Mesendoderm (in vitro differentiated cells): Measurements from ENCODE around the gene SEZ6L.

ENCODE experiments used
- DNase-seq: peaks from one replicate; pipeline ENCODE4 v3.0.0; 2013
- H2AK5ac ChIP-seq: 2 replicates; pipeline ENCODE4 v1.6.1; 2013; ENCODE audit warnings: low read length, inconsistent platforms
- H2BK120ac ChIP-seq: 2 replicates; pipeline ENCODE4 v1.6.1; 2013; ENCODE audit warnings: low read depth, mild to moderate bottlenecking, low read length, moderate library complexity, mixed read lengths
- H2BK15ac ChIP-seq: replicated peaks from 2 replicates; pipeline ENCODE4 v1.6.1; 2013; ENCODE audit warnings: low read depth, mild to moderate bottlenecking, moderate library complexity
- H2BK5ac ChIP-seq: 2 replicates; pipeline ENCODE4 v1.6.1; 2013; ENCODE audit warnings: low read length, inconsistent platforms
- H3K18ac ChIP-seq: 2 replicates; pipeline ENCODE4 v1.6.1; 2013; ENCODE audit warnings: mild to moderate bottlenecking, low read length, mixed read lengths
- H3K23ac ChIP-seq: one replicate; pipeline ENCODE4 v1.6.1; 2013; ENCODE audit warnings: low read length
- H3K27ac ChIP-seq: 2 replicates; pipeline ENCODE4 v1.5.1; 2013; ENCODE audit warnings: low read depth, mild to moderate bottlenecking, inconsistent platforms, low read length, moderate library complexity
- H3K27me3 ChIP-seq: 2 replicates; pipeline ENCODE4 v1.6.1; 2013; ENCODE audit warnings: low read length, control low read depth, mild to moderate bottlenecking, inconsistent platforms; ENCODE audit not compliant: insufficient read depth, poor library complexity
- H3K36me3 ChIP-seq: 2 replicates; pipeline ENCODE4 v1.6.1; 2013; ENCODE audit warnings: low read length, inconsistent platforms; ENCODE audit not compliant: control insufficient read depth, insufficient read depth
- H3K4ac ChIP-seq: one replicate; pipeline ENCODE4 v1.6.1; 2013; ENCODE audit warnings: low read depth, mild to moderate bottlenecking, low read length, moderate library complexity
- H3K4me1 ChIP-seq: 2 replicates; pipeline ENCODE4 v1.6.1; 2013; ENCODE audit warnings: low read depth, low read length, inconsistent platforms; ENCODE audit not compliant: control insufficient read depth
- H3K4me2 ChIP-seq: 2 replicates; pipeline ENCODE4 v1.6.1; 2013; ENCODE audit warnings: low read length
- H3K4me3 ChIP-seq: 2 replicates; pipeline ENCODE4 v1.5.1; 2013; ENCODE audit warnings: mild to moderate bottlenecking, low read length
- H3K56ac ChIP-seq: one replicate; pipeline ENCODE4 v1.6.1; 2013; ENCODE audit warnings: low read length
- H3K79me1 ChIP-seq: 2 replicates; pipeline ENCODE4 v1.6.1; 2013; ENCODE audit warnings: low read length, inconsistent platforms
- H3K79me2 ChIP-seq: 2 replicates; pipeline ENCODE4 v1.6.1; 2013; ENCODE audit warnings: mild to moderate bottlenecking, low read length; ENCODE audit not compliant: control insufficient read depth, insufficient read depth
- H3K9ac ChIP-seq: 2 replicates; pipeline ENCODE4 v1.6.1; 2013; ENCODE audit warnings: low read length, inconsistent platforms
- H4K5ac ChIP-seq: one replicate; pipeline ENCODE4 v1.6.1; 2013; ENCODE audit warnings: low read length
- H4K8ac ChIP-seq: one replicate; pipeline ENCODE4 v1.6.1; 2013; ENCODE audit warnings: low read depth, mild to moderate bottlenecking, control low read depth, low read length, moderate library complexity
- WGBS: extraction: QIAGEN DNeasy Blood & Tissue Kit; methylation state at CpG from one replicate; pipeline ENCODE4 v1.1.7; 2013; ENCODE audit warnings: low lambda C conversion rate, missing lambda C conversion rate; ENCODE audit not compliant: insufficient coverage; ENCODE audit errors: extremely low coverage; 5-methylcytosine and 5-hydroxymethylcytosine counted together

The SEZ6L gene

DNA sequence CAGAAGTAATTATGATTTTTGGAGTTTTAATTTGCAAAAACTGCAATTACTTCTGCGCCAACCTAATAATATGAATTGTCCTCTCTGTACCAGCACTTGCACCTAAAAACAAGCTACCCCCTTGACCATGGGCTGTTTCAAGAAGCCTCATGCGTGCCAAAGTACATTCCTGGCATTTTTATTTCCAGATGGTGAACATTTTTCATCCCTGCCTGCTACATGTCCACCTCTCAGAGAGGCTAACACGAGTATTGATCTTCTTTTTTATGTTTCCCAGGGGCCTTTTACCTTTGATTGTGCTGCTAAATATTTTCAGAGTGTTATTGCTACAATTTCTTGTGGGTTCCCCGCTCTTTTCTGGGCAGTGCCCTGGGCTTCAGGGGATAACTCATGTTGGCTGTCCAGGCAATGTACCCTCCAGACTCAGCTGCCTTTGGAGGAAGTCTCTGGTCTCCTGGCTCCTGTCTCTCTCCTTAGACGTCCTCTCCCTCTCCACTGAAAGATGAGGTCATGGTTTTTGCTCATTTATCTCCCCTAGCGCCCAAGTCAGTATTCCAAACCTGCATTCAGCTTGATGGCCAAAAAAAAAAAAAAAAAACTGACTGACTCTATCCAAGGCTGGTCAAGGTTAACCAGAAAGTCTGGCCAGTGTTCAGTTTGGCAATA, 173.6 kb downstream of the SEZ6L start:
- H3K79me1 ChIP-seq, result no peaks in the 10 kb centered on the region
- H2AK5ac ChIP-seq, result no peak overlapping the region
- WGBS, result no CpG with 5 or more reads among the region's 6 CpGs
- no peak overlapping the region for H3K56ac ChIP-seq
- no peak overlapping the region for H2BK5ac ChIP-seq
- H4K5ac ChIP-seq, result no peak overlapping the region
- no peaks in the 10 kb centered on the region for H3K79me2 ChIP-seq
- no peak overlapping the region for H3K4me2 ChIP-seq
- no peak overlapping the region for H3K27ac ChIP-seq
- no peak overlapping the region for H3K4ac ChIP-seq
- H3K9ac ChIP-seq, result no peak overlapping the region
- H2BK15ac ChIP-seq, result no peak overlapping the region
- no peak overlapping the region for H3K23ac ChIP-seq
- no peak overlapping the region for H3K18ac ChIP-seq
- H3K36me3 ChIP-seq, result no peaks in the 10 kb centered on the region
- H3K4me1 ChIP-seq, result no peaks in the 10 kb centered on the region
- H4K8ac ChIP-seq, result no peak overlapping the region
- DNase-seq, result no peak
- H3K27me3 ChIP-seq, result no peaks in the 10 kb centered on the region
- no peak overlapping the region for H3K4me3 ChIP-seq
- H2BK120ac ChIP-seq, result no peak overlapping the region

DNA sequence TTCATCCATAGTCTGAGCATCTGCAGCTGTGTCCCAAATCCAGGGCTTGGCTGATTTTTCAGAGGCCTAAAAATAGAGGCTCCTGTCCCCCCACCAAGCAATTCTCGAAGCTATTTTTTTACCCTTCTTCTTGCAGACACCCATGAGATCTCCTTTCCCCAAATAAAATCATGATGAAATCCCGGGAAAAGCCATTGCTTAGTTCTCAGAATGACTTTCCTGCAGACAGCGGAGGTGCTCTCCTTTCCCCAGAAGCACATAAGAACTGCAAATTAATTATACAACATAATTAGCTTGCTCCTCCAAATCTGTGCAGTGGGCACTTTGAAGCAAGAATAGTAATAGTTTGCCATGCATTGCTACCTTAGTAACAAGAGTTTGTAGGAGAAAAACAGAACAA, 176.2 kb downstream of the SEZ6L start:
- Histone ChIP-seq H3K4me3 (no peak overlapping the region), H3K79me2 (no peaks in the 10 kb centered on the region), H3K4ac (no peak overlapping the region), H3K18ac (no peak overlapping the region), H3K27ac (no peak overlapping the region), H3K23ac (no peak overlapping the region), H4K5ac (no peak overlapping the region), H2BK15ac (no peak overlapping the region), H2BK120ac (no peak overlapping the region), H3K9ac (no peak overlapping the region), H3K27me3 (no peaks in the 10 kb centered on the region), H3K79me1 (no peaks in the 10 kb centered on the region), H3K4me2 (no peak overlapping the region), H2BK5ac (no peak overlapping the region), H3K56ac (no peak overlapping the region), H4K8ac (no peak overlapping the region), H3K4me1 (no peaks in the 10 kb centered on the region), H2AK5ac (no peak overlapping the region), H3K36me3 (no peaks in the 10 kb centered on the region)
- no peak for DNase-seq
- no CpG with 5 or more reads among the region's 3 CpGs for WGBS

DNA sequence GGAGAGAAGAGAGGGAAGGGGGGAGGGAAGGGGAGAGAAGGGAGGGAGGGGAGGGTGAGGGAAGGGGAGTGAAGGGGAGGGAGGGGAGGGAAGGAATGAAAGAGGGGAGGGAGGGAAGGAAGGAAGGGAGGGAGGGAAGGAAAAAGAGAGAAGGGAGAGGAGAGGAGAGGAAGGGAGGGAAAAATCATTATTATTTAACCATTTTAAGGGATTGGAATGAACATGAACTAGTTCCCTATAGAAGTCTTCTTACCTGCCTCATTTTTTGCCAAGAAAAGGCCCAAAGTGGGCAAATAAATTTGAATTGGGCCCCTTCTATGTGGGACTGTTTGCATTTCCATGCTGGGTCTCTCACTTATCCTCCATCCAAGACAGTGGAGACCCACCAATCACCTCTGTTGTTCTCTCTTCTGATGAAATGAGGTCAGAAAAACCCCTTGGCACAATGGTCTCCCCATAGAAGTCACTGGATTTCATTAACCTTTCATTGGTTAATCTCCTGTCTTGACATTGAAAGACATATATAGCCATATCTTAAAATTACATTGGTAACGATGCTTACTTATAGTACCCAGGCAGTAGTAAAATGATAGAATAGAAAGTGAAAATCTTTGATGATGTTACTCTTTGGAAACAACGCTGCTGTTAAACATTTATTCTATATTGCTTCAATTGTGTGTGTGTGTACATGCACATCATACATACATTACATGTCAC, 179.7 kb downstream of the SEZ6L start:
- Histone ChIP-seq H3K56ac (no peak overlapping the region), H3K27me3 (no peaks in the 10 kb centered on the region), H3K4ac (no peak overlapping the region), H4K5ac (no peak overlapping the region), H3K4me1 (no peaks in the 10 kb centered on the region), H3K4me2 (no peak overlapping the region), H3K4me3 (no peak overlapping the region), H3K27ac (no peak overlapping the region), H3K9ac (no peak overlapping the region), H3K79me1 (no peaks in the 10 kb centered on the region), H3K36me3 (no peaks in the 10 kb centered on the region), H4K8ac (no peak overlapping the region), H2BK15ac (no peak overlapping the region), H3K23ac (no peak overlapping the region), H2AK5ac (no peak overlapping the region), H3K18ac (no peak overlapping the region), H3K79me2 (no peaks in the 10 kb centered on the region), H2BK5ac (no peak overlapping the region), H2BK120ac (no peak overlapping the region)
- DNase-seq, result no peak
- no CpG with 5 or more reads among the region's 2 CpGs for WGBS

DNA sequence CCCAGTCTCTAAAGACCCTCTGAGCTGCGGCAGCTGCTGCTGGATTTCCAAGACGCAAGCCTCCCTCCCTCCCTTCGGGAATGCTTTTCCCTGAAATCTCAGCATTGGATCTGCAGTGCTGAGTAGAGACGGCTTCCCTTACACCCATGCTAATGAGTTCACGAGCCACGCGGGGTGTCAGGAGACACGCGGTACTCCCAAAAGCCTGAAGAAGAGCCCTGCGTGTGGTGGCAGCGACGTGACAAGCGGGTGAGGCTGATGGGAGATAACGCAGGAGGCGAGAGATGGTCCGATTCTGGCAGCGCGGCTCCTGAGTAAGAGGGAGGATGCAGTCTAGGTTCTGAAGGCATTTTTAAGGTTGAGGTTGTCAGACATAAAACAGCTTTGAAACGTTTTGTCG, 185.4 kb downstream of the SEZ6L start:
- Histone ChIP-seq H3K18ac (no peak overlapping the region), H4K5ac (no peak overlapping the region), H2AK5ac (no peak overlapping the region), H3K27ac (no peak overlapping the region), H3K4me1 (no peaks in the 10 kb centered on the region), H3K4me2 (no peak overlapping the region), H3K79me1 (no peaks in the 10 kb centered on the region), H3K79me2 (no peaks in the 10 kb centered on the region), H4K8ac (no peak overlapping the region), H3K27me3 (no peaks in the 10 kb centered on the region), H2BK5ac (no peak overlapping the region), H2BK120ac (no peak overlapping the region), H3K4ac (no peak overlapping the region), H3K36me3 (no peaks in the 10 kb centered on the region), H2BK15ac (no peak overlapping the region), H3K9ac (no peak overlapping the region), H3K56ac (no peak overlapping the region), H3K4me3 (no peak overlapping the region), H3K23ac (no peak overlapping the region)
- WGBS, result no CpG with 5 or more reads among the region's 20 CpGs
- DNase-seq, result no peak

DNA sequence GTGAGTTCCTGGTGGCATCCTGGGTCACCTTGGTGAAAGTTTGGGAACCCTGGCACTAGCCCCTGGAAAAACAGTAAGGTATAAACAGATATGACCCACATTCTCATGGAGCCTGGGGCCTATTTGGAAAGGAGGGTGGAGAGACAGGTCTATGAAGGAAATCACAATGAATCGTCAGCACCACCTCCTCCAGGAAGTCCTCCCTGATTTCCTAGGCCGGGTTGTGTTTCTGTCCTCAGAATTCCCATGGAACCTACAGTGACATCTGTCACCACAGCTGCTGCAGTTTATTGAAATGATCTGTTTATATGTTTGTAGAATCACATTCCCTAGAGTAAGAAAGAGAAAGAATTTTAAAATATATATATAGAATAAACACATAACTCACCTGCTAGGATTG, 188.0 kb downstream of the SEZ6L start:
- no peak for DNase-seq
- no peak overlapping the region for H4K5ac ChIP-seq
- WGBS, result no CpG with 5 or more reads among the region's 2 CpGs
- no peaks in the 10 kb centered on the region for H3K79me1 ChIP-seq
- peaks cover 2% of the 10 kb centered on the region for H3K4me1 ChIP-seq
- H3K56ac ChIP-seq, result no peak overlapping the region
- no peak overlapping the region for H2BK15ac ChIP-seq
- H3K9ac ChIP-seq, result no peak overlapping the region
- H3K4ac ChIP-seq, result no peak overlapping the region
- H3K36me3 ChIP-seq, result no peaks in the 10 kb centered on the region
- H2BK5ac ChIP-seq, result no peak overlapping the region
- H3K23ac ChIP-seq, result no peak overlapping the region
- H2AK5ac ChIP-seq, result no peak overlapping the region
- H3K27ac ChIP-seq, result no peak overlapping the region
- no peak overlapping the region for H2BK120ac ChIP-seq
- no peak overlapping the region for H3K4me2 ChIP-seq
- no peak overlapping the region for H3K18ac ChIP-seq
- no peak overlapping the region for H4K8ac ChIP-seq
- no peaks in the 10 kb centered on the region for H3K79me2 ChIP-seq
- no peak overlapping the region for H3K4me3 ChIP-seq
- H3K27me3 ChIP-seq, result no peaks in the 10 kb centered on the region

DNA sequence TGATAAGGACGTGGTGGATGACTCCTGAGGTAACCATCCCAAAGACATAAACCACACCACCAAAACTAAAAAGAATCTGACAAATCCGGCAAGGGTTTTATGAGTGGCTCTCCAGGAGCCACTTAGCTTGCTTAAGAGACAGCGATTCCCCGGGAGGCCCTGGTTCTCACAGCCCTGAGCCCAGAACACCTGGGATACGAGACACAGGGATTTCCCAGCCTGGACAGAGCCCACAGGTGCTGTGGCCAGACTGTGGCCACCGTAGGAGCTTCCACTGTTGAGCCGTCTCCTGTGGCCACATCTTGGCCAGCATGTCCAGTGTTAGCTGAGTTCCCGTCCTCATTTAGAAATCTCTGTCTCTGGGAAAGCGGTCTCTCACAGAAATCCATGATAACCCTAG, 188.6 kb downstream of the SEZ6L start:
- Histone ChIP-seq H3K27me3 (no peaks in the 10 kb centered on the region), H3K79me2 (no peaks in the 10 kb centered on the region), H3K4me3 (no peak overlapping the region), H3K23ac (no peak overlapping the region), H3K18ac (no peak overlapping the region), H3K36me3 (no peaks in the 10 kb centered on the region), H2BK5ac (no peak overlapping the region), H3K9ac (no peak overlapping the region), H4K5ac (no peak overlapping the region), H3K79me1 (no peaks in the 10 kb centered on the region), H2BK120ac (peak overlapping the region; percentile 34), H2BK15ac (no peak overlapping the region), H3K27ac (no peak overlapping the region), H2AK5ac (no peak overlapping the region), H3K4me2 (no peak overlapping the region), H4K8ac (no peak overlapping the region), H3K4ac (no peak overlapping the region), H3K56ac (no peak overlapping the region), H3K4me1 (peaks cover 2% of the 10 kb centered on the region)
- no CpG with 5 or more reads among the region's 9 CpGs for WGBS
- DNase-seq, result no peak
